SH-SY5Y (cell line): ENCODE data around the gene CAMP.

Experiments used
- GATA2 ChIP-seq: IDR thresholded peaks from 2 replicates; pipeline ENCODE4 v1.6.1; 2011; ENCODE audit warnings: mild to moderate bottlenecking, low read depth, low read length
- GATA3 ChIP-seq: IDR thresholded peaks from 2 replicates; pipeline ENCODE4 v1.6.1; 2011; ENCODE audit warnings: low read depth, mild to moderate bottlenecking, low read length, moderate library complexity

CAMP gene

GRCh38 chr3:48232232-48232631 lies 8.9 kb downstream of the CAMP start:
- TF ChIP-seq GATA3, result no peak

DNA sequence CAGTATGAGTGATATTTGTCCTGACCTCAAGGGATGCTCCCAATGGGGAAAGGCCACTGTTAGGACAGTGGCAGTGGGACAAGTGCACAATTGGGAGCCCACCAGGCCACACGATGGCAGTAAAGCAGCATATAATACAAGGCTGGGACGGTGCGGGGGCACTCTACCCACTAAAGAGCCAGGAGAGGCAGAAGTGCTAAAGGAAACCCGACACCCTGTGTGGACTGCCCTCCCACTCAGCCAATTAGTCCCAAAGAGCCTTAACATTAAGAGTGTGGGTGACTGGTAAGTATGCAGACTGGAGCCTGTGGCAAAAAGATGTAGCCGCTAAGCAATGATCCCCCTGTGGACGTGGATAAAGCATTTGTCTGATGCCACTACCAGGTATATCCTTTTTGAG lies 9.4 kb downstream of the CAMP start:
- TF ChIP-seq GATA2, result no peak

- no peak for TF ChIP-seq GATA2
- no peak for TF ChIP-seq GATA3
These were observed 10.2 kb downstream of the CAMP start for GRCh38 chr3:48233542-48233941.

DNA sequence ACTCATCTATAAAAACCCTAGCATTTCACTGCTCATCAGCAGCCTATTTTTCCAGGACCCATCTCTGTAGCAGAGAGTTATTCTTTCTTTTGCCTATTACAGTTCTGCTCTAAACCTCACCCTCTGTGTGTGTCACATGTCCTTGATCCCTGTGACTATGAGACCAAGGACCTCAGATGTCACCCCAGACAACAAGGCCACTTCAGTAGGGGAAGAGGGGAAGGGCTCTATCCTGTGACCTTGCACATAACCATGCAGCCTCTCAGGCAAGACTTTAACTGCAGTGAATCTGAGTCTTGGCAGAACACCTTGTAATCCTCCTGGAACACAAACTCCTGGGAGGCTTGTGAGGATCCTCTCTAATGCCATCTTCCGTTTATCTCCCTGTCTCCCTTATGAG lies 13.2 kb downstream of the CAMP start:
- TF ChIP-seq GATA3 (no peak), GATA2 (no peak)

- TF ChIP-seq GATA3, result no peak
- no peak for TF ChIP-seq GATA2
These were observed 15.3 kb downstream of the CAMP start for GRCh38 chr3:48238531-48239085.

- no peak for TF ChIP-seq GATA2
- no peak for TF ChIP-seq GATA3
These were observed 17.0 kb downstream of the CAMP start for GRCh38 chr3:48240000-48240963.

- TF ChIP-seq GATA2, result no peak
- TF ChIP-seq GATA3, result no peak
These were observed 18.6 kb downstream of the CAMP start for GRCh38 chr3:48241796-48242455.

GRCh38 chr3:48243886-48244285 lies 20.6 kb downstream of the CAMP start:
- no peak for TF ChIP-seq GATA2
- TF ChIP-seq GATA3, result no peak

- no peak for TF ChIP-seq GATA2
- TF ChIP-seq GATA3, result no peak
These were observed 21.2 kb downstream of the CAMP start for GRCh38 chr3:48244461-48244860.

GRCh38 chr3:48245136-48245535 lies 21.8 kb downstream of the CAMP start:
- no peak for TF ChIP-seq GATA2
- TF ChIP-seq GATA3, result no peak

DNA sequence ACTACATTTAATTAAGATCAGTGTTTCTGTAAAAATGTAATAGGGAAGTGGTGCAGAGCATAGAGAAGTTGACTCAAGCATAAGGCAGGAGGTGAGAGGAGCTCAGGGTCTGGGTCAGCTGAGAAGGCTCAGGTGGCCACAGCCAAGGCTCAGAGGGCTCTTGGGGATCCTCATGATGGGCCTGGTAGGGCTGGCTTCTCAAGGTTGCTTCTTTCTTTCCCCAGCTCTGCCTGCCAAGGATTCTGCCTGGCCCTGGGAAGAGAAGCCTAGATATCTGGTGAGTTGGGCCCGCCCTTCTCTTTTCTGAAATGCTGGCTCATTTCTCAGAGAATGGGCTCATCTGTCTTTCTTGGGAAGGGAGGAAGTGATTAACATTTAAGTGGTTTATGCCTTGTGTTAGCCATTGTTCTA lies 24.1 kb downstream of the CAMP start:
- TF ChIP-seq GATA2 (no peak), GATA3 (no peak)

- TF ChIP-seq GATA2 (no peak), GATA3 (no peak)
These were observed 25.0 kb downstream of the CAMP start for GRCh38 chr3:48248095-48248850.

GRCh38 chr3:48256557-48256956 lies 33.3 kb downstream of the CAMP start:
- TF ChIP-seq GATA2, result no peak
- TF ChIP-seq GATA3, result no peak

DNA sequence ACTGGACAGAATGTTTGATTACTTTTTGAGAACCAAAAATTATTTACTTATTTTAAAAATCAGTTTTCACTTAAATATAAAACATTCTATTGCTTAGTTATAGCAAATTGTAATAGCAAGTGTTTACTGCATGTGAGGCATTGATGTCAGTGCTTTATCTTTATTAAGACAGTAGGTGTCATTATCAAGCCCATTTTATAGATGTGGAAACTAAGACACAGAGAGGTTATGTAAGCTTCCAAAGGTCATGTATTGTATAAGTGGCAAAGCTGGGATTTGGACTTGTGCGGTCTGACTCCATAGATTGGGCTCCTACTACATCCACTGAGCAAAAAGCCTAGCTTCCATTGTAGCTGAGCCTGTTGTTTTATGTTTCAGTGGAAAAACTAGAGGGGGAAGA lies 35.2 kb downstream of the CAMP start:
- no peak for TF ChIP-seq GATA2
- no peak for TF ChIP-seq GATA3
